Omental fat pad (tissue), 4 donors: ENCODE measurements around the gene CCL17. TPM values are rescaled to one million over a fixed set of nuclear protein-coding genes. Genes with fewer than 3 reads are reported as not detected.
A peak's percentile ranks its signal among the peaks of the same experiment; 100 is the strongest.

Experiments
- ATAC-seq: fragments of 150-250 bp; one replicate; pipeline ENCODE4 v1.9.1; 2016; ENCODE audit warnings: mild to moderate bottlenecking, moderate library complexity; ENCODE audit not compliant: low FRiP score
- DNase-seq: peaks from one replicate; pipeline ENCODE4 v3.0.0-alpha.2; 2019; ENCODE audit warnings: low spot score
- CTCF ChIP-seq, 3 donors: fragments of 450-650 bp; IDR thresholded peaks; one replicate each; pipeline ENCODE4 v1.5.1; 2016 to 2017; ENCODE audit warnings: antibody characterized with exemption in 3 of 3, mild to moderate bottlenecking in 3 of 3, moderate library complexity in 2 of 3
- total RNA-seq, 4 donors: library from RNA; depleted of rRNA; stranded (reverse); fragments of >200 nt; gene quantifications; one replicate each; pipeline ENCODE4 v1.1.0, GENCODE V29; 2016

The CCL17 gene
- total RNA-seq, 4 donors from 2014 or later = not detected

DNA sequence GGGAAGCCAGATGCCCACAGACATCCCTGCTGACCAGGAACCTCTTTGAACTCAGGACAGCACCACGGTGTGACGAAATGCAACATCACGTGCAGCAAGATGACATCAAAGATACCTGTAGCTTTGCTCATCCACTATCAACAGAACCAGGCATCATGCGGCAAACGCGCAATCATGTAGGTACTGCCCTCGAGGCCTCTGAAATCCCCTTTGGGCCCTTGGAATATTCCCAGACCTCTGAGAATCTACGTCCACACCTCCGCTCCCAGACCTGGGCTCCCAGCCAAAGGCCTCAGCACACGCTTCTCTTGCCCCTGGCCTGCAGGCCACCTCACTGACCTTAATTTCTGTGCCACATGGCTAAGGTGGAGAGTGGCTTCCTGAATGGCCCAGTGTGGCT lies 25.0 kb upstream of the CCL17 start:
- ATAC-seq (no peak), DNase-seq (no peak)
- TF ChIP-seq CTCF (IDR thresholded peaks at IDR 0.05) = no peak

- DNase-seq = no peak
- no peak for TF ChIP-seq CTCF (IDR thresholded peaks at IDR 0.05)
- no peak for ATAC-seq
These were observed 23.7 kb upstream of the CCL17 start for GRCh38 chr16:57380671-57381462.

- no peak for DNase-seq
- ATAC-seq = no peak
- no peak for TF ChIP-seq CTCF (IDR thresholded peaks at IDR 0.05)
These were observed 22.6 kb upstream of the CCL17 start for GRCh38 chr16:57381791-57382534.

DNA sequence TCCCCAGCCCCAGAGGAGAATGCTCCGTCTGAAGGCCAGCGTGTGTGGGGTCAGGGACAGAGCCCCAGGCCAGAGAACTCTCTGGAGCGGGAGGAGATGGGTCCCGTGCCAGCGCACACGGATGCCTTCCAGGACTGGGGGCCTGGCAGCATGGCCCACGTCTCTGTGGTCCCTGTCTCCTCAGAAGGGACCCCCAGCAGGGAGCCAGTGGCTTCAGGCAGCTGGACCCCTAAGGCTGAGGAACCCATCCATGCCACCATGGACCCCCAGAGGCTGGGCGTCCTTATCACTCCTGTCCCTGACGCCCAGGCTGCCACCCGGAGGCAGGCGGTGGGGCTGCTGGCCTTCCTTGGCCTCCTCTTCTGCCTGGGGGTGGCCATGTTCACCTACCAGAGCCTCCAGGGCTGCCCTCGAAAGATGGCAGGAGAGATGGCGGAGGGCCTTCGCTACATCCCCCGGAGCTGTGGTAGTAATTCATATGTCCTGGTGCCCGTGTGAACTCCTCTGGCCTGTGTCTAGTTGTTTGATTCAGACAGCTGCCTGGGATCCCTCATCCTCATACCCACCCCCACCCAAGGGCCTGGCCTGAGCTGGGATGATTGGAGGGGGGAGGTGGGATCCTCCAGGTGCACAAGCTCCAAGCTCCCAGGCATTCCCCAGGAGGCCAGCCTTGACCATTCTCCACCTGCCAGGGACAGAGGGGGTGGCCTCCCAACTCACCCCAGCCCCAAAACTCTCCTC lies 21.9 kb upstream of the CCL17 start:
- DNase-seq (no peak), ATAC-seq (no peak)
- TF ChIP-seq CTCF (IDR thresholded peaks at IDR 0.05) = no peak

DNA sequence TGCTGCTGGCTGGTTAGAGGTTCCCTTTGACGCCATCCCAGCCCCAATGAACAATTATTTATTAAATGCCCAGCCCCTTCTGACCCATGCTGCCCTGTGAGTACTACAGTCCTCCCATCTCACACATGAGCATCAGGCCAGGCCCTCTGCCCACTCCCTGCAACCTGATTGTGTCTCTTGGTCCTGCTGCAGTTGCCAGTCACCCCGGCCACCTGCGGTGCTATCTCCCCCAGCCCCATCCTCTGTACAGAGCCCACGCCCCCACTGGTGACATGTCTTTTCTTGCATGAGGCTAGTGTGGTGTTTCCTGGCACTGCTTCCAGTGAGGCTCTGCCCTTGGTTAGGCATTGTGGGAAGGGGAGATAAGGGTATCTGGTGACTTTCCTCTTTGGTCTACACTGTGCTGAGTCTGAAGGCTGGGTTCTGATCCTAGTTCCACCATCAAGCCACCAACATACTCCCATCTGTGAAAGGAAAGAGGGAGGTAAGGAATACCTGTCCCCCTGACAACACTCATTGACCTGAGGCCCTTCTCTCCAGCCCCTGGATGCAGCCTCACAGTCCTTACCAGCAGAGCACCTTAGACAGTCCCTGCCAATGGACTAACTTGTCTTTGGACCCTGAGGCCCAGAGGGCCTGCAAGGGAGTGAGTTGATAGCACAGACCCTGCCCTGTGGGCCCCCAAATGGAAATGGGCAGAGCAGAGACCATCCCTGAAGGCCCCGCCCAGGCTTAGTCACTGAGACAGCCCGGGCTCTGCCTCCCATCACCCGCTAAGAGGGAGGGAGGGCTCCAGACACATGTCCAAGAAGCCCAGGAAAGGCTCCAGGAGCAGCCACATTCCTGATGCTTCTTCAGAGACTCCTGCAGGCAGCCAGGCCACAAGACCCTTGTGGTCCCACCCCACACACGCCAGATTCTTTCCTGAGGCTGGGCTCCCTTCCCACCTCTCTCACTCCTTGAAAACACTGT lies 21.0 kb upstream of the CCL17 start:
- DNase-seq (no peak), ATAC-seq (peak; percentile 70)
- no peak for TF ChIP-seq CTCF (IDR thresholded peaks at IDR 0.05)
